MM.1S (cell line): ENCODE data around the gene PADI6.

Experiments
- DNase-seq: peaks from one replicate; pipeline ENCODE4 v3.0.0-alpha.2; 2015
- H2AFZ ChIP-seq: fragments of 300-600 bp; sonication (generic); 2 replicates; pipeline ENCODE4 v1.6.0; 2016; ENCODE audit warnings: antibody characterized with exemption, low read length
- H3F3A ChIP-seq: fragments of 300-600 bp; sonication (generic); 2 replicates; pipeline ENCODE4 v1.6.1; 2016; ENCODE audit warnings: mild to moderate bottlenecking, antibody characterized with exemption, low read length, moderate library complexity, mixed read lengths; ENCODE audit not compliant: insufficient read depth
- H3K27ac ChIP-seq: fragments of 300-600 bp; sonication (generic); 2 replicates; pipeline ENCODE4 v1.5.1; 2016; ENCODE audit warnings: mild to moderate bottlenecking, low read length
- H3K27me3 ChIP-seq: fragments of 300-600 bp; sonication (generic); replicated peaks from 2 replicates; pipeline ENCODE4 v1.6.0; 2016; ENCODE audit warnings: low read length; ENCODE audit not compliant: insufficient read depth
- H3K36me3 ChIP-seq: fragments of 300-600 bp; sonication (generic); replicated peaks from 2 replicates; pipeline ENCODE4 v1.6.1; 2016; ENCODE audit warnings: mild to moderate bottlenecking, low read length, mixed read lengths; ENCODE audit not compliant: insufficient read depth
- H3K4me1 ChIP-seq: fragments of 300-600 bp; sonication (generic); 2 replicates; pipeline ENCODE4 v1.6.1; 2016; ENCODE audit warnings: low read length, mixed read lengths
- H3K4me2 ChIP-seq: fragments of 300-600 bp; sonication (generic); 2 replicates; pipeline ENCODE4 v1.6.0; 2016; ENCODE audit warnings: low read depth, low read length
- H3K4me3 ChIP-seq: fragments of 300-600 bp; sonication (generic); 2 replicates; pipeline ENCODE4 v1.5.1; 2016; ENCODE audit warnings: low read length, mixed read lengths
- H3K79me2 ChIP-seq: fragments of 300-600 bp; sonication (generic); 2 replicates; pipeline ENCODE4 v1.6.1; 2016; ENCODE audit warnings: mixed run types, low read length, mixed read lengths
- H3K9ac ChIP-seq: fragments of 300-600 bp; sonication (generic); 2 replicates; pipeline ENCODE4 v1.6.1; 2016; ENCODE audit warnings: low read length, mixed read lengths
- H3K9me2 ChIP-seq: fragments of 300-600 bp; sonication (generic); replicated peaks from 2 replicates; pipeline ENCODE4 v1.6.1; 2016; ENCODE audit warnings: mild to moderate bottlenecking, low read length, mixed read lengths; ENCODE audit not compliant: insufficient read depth
- H3K9me3 ChIP-seq: fragments of 300-600 bp; sonication (generic); replicated peaks from 2 replicates; pipeline ENCODE4 v1.6.1; 2016; ENCODE audit warnings: mild to moderate bottlenecking, low read length, mixed read lengths; ENCODE audit not compliant: insufficient read depth
- H4K20me1 ChIP-seq: fragments of 300-600 bp; sonication (generic); 2 replicates; pipeline ENCODE4 v1.6.1; 2016; ENCODE audit warnings: mild to moderate bottlenecking, low read length, moderate library complexity, mixed read lengths; ENCODE audit not compliant: insufficient read depth
- EZH2 ChIP-seq: fragments of 300-600 bp; sonication (generic); optimal IDR thresholded peaks from 2 replicates; pipeline ENCODE3; 2017; ENCODE audit warnings: low read depth, mild to moderate bottlenecking, antibody characterized with exemption, low read length, mixed read lengths
- EZH2phosphoT487 ChIP-seq: fragments of 300-600 bp; sonication (generic); IDR thresholded peaks from 2 replicates; pipeline ENCODE4 v1.6.1; 2018; ENCODE audit warnings: antibody characterized with exemption, low read length
- TF ChIP-seq, protein P1 (sequence below): fragments of 300-600 bp; sonication (generic); IDR thresholded peaks from 2 replicates; pipeline ENCODE4 v1.5.1; 2016; ENCODE audit warnings: antibody characterized with exemption, low read length, mixed read lengths

The PADI6 gene

DNA sequence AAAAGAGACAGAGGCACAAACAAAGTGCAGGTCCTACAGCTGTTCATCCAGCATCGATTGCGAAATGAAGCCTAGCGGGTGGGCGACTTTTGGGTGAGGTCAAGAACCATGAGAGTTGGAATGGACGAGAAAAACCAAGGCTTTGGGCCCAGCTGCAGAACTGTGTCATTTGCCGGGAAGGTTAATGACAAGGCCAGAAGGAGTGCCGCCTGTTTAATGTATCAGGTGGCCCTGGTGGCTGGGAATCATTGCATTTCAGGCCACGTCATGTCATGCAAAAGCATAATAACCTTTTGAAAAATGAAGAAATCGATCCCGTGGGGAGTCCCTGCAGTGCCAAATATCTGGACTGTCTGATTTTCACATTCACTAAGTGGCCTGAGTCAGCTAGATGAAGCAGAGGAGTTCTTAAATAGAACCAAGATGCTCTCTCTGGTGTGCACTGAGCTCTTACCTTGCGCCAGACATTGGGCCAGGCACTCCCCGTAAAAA lies 75.6 kb downstream of the PADI6 start:
- H3K27me3 ChIP-seq, result no peaks in the 10 kb centered on the region
- H3K9ac ChIP-seq, result no peak overlapping the region
- no peak overlapping the region for H3K4me2 ChIP-seq
- H3K9me2 ChIP-seq, result no peaks in the 10 kb centered on the region
- no peaks in the 10 kb centered on the region for H3F3A ChIP-seq
- H3K36me3 ChIP-seq, result no peaks in the 10 kb centered on the region
- no peaks in the 10 kb centered on the region for H4K20me1 ChIP-seq
- no peaks in the 10 kb centered on the region for H3K79me2 ChIP-seq
- no peak overlapping the region for H2AFZ ChIP-seq
- no peak for DNase-seq
- no peak for TF ChIP-seq EZH2phosphoT487
- TF ChIP-seq EZH2, result no peak
- TF ChIP-seq, protein P1, sequence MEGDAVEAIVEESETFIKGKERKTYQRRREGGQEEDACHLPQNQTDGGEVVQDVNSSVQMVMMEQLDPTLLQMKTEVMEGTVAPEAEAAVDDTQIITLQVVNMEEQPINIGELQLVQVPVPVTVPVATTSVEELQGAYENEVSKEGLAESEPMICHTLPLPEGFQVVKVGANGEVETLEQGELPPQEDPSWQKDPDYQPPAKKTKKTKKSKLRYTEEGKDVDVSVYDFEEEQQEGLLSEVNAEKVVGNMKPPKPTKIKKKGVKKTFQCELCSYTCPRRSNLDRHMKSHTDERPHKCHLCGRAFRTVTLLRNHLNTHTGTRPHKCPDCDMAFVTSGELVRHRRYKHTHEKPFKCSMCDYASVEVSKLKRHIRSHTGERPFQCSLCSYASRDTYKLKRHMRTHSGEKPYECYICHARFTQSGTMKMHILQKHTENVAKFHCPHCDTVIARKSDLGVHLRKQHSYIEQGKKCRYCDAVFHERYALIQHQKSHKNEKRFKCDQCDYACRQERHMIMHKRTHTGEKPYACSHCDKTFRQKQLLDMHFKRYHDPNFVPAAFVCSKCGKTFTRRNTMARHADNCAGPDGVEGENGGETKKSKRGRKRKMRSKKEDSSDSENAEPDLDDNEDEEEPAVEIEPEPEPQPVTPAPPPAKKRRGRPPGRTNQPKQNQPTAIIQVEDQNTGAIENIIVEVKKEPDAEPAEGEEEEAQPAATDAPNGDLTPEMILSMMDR, result no peak
- no peak overlapping the region for H3K27ac ChIP-seq
- no peak overlapping the region for H3K4me3 ChIP-seq
- no peaks in the 10 kb centered on the region for H3K4me1 ChIP-seq
- H3K9me3 ChIP-seq, result no peaks in the 10 kb centered on the region
